COLO668 (cell line): Measurements from ENCODE around the gene UNC45A.
"Not testable (repeated sequence)": the region's sequence is repeated elsewhere in the genome, so short reads cannot be mapped to it uniquely, and the experiment has no call there.

Experiments
- DNase-seq: peaks from one replicate; lab custom pipeline; 2025; ENCODE audit not compliant: unreplicated experiment; lab: John Stamatoyannopoulos, UW

Gene UNC45A, protein sequence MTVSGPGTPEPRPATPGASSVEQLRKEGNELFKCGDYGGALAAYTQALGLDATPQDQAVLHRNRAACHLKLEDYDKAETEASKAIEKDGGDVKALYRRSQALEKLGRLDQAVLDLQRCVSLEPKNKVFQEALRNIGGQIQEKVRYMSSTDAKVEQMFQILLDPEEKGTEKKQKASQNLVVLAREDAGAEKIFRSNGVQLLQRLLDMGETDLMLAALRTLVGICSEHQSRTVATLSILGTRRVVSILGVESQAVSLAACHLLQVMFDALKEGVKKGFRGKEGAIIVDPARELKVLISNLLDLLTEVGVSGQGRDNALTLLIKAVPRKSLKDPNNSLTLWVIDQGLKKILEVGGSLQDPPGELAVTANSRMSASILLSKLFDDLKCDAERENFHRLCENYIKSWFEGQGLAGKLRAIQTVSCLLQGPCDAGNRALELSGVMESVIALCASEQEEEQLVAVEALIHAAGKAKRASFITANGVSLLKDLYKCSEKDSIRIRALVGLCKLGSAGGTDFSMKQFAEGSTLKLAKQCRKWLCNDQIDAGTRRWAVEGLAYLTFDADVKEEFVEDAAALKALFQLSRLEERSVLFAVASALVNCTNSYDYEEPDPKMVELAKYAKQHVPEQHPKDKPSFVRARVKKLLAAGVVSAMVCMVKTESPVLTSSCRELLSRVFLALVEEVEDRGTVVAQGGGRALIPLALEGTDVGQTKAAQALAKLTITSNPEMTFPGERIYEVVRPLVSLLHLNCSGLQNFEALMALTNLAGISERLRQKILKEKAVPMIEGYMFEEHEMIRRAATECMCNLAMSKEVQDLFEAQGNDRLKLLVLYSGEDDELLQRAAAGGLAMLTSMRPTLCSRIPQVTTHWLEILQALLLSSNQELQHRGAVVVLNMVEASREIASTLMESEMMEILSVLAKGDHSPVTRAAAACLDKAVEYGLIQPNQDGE

DNA sequence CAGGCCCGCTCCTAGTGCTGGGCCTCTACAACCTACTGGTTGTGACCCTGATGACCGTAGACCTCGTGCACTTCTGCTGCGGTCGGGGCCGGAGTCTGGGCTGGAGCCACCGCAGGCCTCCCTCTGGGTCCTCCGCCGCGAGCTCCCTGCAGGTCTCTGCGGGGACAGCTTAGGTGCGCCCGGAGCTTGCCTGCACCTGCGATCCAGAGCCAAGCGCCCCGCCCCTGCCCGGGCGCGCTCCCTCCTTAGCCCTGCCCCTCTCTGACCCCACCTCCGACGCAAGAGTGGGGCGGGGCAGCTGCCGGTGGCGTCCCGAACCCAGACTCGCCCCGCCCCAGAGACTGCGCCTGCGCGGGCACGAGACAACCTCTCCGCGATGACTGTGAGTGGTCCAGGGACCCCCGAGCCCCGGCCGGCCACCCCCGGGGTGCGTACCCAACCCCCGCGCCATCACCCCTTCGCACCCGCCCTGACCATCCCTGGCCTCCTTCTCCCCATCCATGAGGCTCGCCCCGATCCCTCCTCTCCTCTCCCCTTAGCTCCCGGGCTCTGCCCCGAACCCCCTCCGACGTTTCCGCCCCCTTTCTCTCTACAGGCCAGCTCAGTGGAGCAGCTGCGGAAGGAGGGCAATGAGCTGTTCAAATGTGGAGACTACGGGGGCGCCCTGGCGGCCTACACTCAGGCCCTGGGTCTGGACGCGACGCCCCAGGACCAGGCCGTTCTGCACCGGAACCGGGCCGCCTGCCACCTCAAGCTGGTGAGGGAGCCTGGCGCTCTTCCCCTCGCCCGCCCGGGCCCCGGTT, at the start of gene UNC45A:
Gene UNC45A, plus strand, starts transcription at position 337 of the 803 bp plus-strand sequence. Its CDS starts 40 bp downstream, at position 377.
- peak; percentile 97 for DNase-seq

DNA sequence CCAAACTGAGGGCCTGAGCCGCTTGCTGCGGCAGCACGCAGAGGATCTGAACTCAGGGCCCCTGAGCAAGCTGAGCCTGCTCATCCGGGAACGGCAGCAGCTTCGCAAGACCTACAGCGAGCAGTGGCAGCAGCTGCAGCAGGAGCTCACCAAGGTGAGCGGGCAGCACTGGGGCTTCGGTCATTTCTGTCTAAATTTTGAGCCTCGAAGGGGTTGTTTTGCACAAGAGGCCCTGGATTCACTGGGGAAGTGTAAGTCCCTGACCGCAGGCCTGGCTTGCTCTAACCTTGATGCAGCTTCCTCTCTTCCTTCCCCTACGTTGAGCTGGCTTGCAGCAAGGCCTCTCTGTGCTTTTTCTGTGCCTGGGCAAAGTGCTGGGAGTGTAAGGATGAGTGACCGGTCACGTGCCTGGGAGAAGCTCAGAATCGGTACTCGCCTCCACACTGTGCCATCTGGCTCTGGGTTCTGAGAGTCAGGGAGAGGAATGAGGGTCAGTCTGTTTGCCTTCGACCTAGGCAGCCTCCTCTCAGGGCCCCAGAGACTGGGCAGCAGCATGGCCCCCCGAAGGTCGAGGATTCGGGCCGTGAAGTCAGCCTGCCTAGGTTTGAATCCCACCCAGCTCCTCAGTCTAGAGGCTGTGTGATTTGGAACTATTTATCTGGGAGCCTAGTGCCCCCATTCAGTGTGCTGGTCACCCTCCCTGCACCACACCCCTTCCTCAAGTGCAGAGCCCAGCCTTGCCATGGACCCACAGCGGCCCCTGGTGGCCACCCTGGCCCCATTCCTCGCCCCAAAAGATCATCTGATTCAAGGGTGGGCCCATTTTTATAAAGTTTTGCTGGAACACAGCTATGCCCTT, 49.4 kb upstream of the UNC45A start:
- peak; percentile 62 for DNase-seq

DNA sequence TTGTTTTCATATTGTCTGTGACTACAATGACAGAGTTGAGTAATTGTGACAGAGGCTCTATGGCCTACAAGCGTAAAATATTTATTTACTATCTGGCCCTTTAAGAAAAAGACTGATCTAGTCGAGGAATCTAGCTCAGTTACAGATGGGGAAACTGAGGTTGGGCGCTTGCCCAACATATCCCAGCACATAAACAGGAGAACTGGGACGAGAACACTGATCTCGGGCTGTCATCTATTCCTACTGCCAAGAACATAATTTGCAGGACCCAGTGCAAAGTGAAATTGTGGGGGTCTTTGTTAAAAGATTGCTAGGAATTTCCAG, 48.8 kb upstream of the UNC45A start:
- no peak for DNase-seq

DNA sequence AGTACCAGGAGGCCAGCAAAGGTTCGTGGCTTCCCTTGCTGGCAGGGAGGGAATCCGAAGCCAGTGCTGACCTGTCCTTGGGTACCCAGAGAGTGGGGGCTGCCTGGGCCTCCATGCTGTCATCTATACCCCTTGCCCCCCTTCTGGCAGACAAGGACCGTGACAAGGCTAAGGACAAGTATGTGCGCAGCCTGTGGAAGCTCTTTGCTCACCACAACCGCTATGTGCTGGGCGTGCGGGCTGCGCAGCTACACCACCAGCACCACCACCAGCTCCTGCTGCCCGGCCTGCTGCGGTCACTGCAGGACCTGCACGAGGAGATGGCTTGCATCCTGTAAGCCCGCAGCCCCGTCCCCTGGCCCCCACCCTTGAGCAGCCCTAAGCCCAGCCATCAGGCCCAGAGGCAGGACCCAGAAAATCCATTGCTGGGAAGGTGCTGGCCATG, 48.0 kb upstream of the UNC45A start:
- no peak for DNase-seq

DNA sequence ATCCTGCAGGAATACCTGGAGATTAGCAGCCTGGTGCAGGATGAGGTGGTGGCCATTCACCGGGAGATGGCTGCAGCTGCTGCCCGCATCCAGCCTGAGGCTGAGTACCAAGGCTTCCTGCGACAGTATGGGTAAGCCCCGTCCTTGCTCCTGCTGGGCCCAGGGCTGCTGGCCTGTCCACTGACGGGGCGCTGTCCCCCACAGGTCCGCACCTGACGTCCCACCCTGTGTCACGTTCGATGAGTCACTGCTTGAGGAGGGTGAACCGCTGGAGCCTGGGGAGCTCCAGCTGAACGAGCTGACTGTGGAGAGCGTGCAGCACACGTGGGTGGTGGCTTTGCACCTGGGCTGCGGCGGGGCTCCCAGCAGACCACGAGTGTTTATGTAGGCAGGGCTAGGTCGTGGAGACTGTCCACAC, 45.8 kb upstream of the UNC45A start:
- DNase-seq, result peak; percentile 44

DNA sequence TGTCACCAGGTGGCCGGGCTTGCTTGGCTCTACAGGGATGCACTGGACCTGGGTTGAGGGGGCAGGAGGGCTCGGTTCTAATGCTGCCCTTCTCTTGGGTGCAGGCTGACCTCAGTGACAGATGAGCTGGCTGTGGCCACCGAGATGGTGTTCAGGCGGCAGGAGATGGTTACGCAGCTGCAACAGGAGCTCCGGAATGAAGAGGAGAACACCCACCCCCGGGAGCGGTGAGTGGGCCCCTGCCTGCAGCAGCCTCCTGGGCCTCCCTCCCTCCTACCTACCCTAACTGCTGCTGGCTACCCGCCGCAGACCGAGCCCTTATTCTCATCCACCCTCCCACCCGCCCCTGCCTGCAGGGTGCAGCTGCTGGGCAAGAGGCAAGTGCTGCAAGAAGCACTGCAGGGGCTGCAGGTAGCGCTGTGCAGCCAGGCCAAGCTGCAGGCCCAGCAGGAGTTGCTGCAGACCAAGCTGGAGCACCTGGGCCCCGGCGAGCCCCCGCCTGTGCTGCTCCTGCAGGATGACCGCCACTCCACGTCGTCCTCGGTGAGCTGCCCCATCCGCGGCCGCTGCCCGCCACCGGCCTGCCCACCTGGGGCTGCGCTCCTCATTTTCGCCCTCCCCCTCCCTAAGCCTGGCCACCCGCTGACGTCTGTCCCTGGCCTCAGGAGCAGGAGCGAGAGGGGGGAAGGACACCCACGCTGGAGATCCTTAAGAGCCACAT, 45.2 kb upstream of the UNC45A start:
- no peak for DNase-seq

DNA sequence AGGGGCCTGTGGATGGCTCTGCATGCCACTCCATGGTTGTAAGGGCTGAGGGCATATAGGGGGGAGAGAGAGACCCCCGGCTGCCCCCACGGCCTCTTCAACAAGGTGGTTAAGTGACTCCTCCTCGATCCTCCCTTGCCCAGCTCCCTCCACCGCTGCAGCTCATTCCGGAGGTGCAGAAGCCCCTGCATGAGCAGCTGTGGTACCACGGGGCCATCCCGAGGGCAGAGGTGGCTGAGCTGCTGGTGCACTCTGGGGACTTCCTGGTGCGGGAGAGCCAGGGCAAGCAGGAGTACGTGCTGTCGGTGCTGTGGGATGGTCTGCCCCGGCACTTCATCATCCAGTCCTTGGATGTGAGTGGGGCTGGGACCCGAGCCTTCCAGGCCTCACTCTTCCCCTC, 44.2 kb upstream of the UNC45A start:
- no peak for DNase-seq

DNA sequence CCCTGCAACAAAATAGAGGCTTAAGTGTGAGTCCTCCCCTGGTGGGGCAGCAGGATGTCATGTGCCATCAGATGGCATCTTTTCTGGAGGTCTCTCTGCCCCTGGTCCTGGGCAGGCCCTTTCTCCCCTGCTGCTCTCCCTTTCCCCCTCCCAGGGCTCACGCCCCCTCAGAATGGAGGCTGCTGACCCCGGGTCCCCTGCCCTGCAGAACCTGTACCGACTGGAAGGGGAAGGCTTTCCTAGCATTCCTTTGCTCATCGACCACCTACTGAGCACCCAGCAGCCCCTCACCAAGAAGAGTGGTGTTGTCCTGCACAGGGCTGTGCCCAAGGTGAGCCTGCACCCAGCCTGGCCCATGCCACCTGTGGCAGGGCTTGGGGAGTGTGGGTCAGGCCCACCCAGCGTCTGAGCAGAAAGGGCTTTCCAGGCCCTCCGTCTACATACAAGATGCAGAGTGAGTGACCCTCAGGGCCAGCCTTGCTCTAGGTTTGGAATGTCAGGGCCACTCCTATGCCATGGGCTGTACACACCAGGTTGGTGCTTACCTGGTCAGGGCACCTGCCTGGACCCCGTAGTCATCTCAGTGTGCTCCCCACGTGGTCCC, 43.6 kb upstream of the UNC45A start:
- no peak for DNase-seq

DNA sequence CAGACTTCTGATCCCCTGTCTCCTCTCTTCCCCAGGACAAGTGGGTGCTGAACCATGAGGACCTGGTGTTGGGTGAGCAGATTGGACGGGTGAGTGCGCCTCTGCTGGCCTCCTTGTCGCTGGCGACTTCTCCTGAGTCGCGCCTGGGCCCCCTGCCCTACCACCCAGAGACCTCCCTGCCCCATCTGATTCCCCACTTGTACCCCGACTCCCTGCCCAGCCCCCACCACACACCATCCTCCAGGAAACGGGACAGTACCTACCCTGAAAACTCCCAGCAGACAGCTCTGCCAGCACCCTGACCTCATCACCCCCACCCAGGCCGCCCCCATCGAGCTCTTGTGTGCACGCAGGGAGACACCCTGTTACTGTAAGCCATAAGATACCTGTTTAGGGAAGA, 43.1 kb upstream of the UNC45A start:
- no peak for DNase-seq

DNA sequence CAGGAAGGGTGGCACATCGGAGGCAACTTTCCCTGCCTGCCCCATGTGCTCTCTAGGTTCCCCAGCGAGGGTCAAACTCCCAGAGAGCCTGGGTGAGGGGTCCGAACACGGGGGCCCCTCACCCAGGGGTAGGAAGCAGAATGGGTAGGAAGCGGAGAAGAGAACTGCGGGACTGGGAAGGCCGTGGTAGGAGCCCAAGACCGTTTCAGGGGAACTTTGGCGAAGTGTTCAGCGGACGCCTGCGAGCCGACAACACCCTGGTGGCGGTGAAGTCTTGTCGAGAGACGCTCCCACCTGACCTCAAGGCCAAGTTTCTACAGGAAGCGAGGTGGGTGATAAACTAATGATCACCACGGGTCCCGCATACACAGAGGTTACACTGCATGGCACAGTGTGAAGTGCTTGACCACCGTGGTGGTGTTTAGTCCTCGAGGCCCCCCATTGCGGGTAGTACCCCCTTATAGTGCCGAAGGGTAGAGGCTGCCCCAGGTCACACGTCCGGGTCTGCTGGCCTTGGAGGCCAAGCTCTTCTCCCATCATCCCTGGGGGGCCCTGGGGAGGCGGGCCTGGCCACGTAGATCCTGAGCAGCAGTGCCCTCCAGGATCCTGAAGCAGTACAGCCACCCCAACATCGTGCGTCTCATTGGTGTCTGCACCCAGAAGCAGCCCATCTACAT, 42.4 kb upstream of the UNC45A start:
- no peak for DNase-seq

DNA sequence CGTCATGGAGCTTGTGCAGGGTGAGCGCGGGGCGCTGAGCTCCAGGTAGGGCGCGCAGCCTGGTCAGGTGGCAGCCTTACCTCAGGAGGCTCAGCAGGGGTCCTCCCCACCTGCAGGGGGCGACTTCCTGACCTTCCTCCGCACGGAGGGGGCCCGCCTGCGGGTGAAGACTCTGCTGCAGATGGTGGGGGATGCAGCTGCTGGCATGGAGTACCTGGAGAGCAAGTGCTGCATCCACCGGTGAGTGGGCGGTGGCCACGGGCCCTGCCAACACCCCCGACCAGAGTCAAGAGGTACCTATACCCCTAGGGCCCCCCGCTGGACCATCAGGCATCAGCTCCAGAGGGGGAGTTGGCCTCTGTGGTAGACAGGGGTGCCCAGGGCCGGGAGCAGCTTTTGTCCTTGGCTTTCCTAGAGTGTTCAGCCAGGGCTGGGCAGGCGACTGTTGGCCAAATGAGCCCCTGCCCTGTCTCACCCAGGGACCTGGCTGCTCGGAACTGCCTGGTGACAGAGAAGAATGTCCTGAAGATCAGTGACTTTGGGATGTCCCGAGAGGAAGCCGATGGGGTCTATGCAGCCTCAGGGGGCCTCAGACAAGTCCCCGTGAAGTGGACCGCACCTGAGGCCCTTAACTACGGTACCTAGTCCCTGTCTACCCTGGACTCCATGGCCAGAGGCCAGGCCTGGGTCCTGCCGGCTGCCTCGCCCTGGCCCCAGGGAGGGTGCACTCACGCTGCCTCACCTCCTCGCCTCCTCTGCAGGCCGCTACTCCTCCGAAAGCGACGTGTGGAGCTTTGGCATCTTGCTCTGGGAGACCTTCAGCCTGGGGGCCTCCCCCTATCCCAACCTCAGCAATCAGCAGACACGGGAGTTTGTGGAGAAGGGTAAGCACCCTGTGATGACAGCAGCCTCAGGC, 41.7 kb upstream of the UNC45A start:
- peak; percentile 6 for DNase-seq

DNA sequence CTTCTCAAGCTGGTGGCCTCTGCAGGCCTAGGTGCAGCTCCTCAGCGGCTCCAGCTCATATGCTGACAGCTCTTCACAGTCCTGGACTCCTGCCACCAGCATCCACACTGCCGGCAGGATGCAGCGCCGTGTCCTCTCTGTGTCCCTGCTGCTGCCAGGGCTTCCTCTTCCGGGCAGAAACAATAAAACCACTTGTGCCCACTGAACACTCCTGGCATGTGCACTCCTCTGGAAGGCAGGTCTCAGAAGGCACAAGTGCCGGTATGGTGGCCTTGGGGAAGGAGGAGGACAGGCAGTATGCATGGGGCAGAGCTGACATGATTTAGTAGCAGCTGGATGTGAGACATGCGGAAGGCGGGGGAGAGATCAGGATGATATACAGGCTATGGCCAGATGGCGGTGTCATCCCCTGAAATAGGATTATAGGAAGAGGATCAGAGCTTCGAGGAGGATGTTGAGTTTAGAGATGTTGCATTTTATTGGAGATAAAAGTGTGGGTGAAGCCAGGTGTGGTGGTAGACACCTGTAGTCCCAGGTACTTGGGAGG, 39.4 kb upstream of the UNC45A start:
- DNase-seq, result peak; percentile 10

DNA sequence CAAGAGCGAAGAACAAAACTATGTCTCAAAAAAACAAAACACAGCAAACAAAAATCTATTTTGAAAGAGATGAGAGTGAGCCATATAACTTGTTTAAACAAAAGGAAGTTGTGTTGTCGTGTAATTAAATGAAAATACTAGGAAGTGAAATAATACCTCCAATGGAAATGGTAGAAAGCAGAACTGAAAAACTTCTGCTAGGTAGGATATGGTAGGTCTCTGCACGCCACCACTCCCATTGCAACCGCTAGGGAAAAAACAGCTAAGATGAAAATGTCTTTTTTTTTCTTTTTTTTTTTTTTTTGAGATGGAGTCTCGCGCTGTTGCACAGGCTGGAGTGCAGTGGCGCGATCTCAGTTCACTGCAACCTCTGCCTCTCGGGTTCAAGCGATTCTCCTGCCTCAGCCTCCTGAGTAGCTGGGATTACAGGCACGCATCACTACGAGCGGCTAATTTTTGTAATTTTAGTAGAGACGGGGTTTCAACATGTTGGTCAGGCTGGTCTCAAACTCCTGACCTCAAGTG, 37.9 kb upstream of the UNC45A start:
- not testable (repeated sequence) for DNase-seq

DNA sequence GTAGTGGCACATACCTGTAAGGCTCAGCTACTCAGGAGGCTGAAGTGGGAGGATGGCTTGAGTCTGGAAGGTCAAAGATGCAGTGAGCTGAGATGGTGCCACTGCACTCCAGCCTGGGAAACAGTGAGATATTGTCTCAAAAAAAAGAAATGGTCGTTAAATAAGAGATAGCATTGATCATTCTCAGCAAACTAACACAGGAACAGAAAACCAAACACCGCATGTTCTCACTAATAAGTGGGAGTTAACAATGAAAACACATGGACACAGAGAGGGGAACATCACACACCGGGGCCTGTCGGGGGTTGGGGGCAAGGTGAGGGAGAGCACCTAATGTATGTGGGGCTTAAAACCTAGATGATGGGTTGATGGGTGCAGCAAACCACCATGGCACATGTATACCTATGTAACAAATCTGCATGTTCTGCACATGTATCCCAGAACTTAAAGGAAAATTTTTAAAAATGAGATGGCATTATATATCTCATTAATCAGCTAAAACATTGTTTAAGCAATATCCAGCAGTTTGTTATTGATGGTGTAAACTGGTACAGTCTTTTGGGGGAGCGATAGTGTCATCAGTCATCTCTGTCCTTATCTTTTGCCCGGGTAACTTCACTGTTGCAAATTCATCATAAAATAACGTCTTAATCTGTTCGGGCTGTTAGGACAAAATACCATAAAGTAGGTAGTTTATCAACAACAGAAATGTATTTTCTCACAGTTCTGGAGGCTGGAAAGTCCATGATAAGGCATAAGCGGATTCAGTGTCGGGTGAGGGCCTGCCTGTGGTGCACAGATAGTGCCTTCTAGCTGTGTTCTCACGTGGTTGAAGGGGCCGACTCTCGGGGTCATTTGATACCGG, 33.7 kb upstream of the UNC45A start:
- DNase-seq, result peak; percentile 7

DNA sequence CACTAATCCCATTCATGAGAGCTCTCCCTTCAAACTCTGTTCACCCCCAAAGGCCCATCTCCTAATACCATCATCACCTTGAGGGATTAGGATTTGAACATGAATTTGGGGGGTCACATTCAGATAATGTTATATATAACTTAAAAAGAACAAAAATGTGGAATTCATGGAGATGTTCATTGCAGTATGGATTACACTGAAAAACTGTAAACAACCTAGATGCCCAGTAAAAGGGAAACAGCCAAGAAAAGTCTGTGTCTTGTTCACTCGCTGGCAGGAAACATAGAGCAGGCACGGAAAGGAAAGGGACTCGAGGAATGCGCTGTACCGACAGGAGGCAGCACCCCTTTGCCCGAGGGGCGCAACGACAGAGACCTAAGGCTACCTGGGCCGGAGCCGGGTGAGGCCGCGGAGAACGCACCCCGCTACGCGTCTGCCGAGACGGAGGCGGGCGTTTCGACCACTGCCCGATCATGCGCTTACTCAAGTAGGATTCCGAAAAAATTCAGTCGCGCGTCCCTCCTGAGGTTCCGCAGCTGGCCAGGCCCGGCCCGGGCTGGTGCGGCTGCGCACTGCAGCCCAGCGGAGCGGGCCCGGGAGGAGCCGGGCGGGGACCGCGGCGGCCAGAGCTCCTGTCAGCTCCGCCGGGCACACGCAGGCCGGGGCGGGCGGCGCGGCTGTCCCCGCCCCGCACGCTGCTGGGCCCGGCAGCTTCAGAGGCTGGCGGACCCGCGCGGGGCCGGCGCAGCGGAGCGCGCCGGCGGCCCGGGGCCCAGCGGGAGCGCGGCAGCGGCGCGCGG, 32.8 kb upstream of the UNC45A start:
- DNase-seq, result peak; percentile 87
